ENCODE measurements around the gene TNS1. TPM values are rescaled to one million over a fixed set of nuclear protein-coding genes. Genes with fewer than 3 reads are reported as not detected.

Gene TNS1
- total RNA-seq, 1 donor from 2014 or later: 59.2 TPM

DNA sequence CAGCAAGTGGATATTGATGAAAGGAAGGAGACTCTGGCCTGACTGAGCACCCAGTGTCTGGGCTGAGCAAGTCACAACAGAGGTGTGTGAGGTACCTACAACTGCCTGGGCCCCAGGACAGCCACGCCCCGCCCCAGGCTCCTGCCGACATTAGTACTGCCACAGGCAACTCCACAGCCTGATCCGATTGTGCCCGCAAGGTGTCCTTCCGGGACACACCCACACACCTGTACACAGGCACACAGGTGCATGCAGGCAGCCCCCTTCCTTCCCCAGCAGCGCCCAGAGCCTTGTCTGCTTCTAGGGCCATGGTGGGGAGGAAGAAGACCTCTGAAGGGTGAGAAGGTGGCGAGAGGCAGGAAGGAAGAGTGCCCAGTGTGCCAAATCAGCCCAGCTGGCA, 83.6 kb downstream of the TNS1 start:
- Mint-ChIP-seq H3K27ac (no peak overlapping the region), H3K36me3 (peaks cover 7% of the 10 kb centered on the region), H3K9me3 (no peaks in the 10 kb centered on the region), H3K4me1 (ENCODE audit: unreplicated experiment) (peaks cover 62% of the 10 kb centered on the region), H3K27me3 (no peaks in the 10 kb centered on the region), H3K4me3 (no peak overlapping the region)
- TF ChIP-seq, protein P1, sequence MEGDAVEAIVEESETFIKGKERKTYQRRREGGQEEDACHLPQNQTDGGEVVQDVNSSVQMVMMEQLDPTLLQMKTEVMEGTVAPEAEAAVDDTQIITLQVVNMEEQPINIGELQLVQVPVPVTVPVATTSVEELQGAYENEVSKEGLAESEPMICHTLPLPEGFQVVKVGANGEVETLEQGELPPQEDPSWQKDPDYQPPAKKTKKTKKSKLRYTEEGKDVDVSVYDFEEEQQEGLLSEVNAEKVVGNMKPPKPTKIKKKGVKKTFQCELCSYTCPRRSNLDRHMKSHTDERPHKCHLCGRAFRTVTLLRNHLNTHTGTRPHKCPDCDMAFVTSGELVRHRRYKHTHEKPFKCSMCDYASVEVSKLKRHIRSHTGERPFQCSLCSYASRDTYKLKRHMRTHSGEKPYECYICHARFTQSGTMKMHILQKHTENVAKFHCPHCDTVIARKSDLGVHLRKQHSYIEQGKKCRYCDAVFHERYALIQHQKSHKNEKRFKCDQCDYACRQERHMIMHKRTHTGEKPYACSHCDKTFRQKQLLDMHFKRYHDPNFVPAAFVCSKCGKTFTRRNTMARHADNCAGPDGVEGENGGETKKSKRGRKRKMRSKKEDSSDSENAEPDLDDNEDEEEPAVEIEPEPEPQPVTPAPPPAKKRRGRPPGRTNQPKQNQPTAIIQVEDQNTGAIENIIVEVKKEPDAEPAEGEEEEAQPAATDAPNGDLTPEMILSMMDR (conservative IDR thresholded peaks at IDR 0.05): no peak
- no peak for DNase-seq (ENCODE audit: extremely low spot score, unreplicated experiment)

DNA sequence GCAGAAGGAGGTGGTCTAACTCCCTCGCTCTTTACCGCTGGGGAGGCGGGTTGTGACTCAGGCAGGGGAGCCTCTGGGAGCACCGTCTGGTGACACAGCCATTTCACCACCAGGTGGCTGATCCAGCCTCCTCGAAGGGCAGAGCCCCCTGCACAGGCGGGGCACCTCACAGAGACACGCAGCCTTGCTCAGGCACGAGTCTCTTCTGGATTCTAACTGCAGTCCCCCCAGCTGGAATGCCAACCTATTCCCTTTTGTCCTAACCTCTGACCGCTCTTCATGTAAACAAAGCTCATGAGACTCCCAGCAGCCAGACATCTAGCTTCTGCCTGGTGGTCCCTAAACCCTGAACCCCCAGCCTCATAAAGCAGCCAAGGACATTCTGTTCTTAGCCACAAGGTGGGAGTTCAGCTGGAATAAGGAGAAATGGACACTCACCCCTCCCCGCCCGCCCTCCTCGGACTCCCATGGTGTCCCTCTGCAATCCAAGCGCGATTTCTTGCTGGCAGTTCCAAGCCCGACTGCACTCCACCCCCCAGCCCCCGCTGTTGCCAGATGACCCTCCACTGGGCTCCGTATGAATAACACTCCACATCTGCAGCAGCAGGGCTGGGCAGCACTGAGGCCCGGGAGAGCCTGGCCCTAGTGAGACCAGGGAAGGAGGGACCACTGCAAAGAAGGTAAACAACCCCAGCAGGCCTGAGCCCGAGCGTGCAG, 84.3 kb downstream of the TNS1 start:
- DNase-seq (ENCODE audit: extremely low spot score, unreplicated experiment): no peak
- Mint-ChIP-seq H3K36me3 (peaks cover 7% of the 10 kb centered on the region), H3K27ac (peak overlapping the region; percentile 57), H3K9me3 (no peaks in the 10 kb centered on the region), H3K4me1 (ENCODE audit: unreplicated experiment) (peaks cover 63% of the 10 kb centered on the region), H3K4me3 (peak overlapping the region; percentile 19), H3K27me3 (no peaks in the 10 kb centered on the region)
- TF ChIP-seq, protein P1 (conservative IDR thresholded peaks at IDR 0.05): peak; percentile 51

DNA sequence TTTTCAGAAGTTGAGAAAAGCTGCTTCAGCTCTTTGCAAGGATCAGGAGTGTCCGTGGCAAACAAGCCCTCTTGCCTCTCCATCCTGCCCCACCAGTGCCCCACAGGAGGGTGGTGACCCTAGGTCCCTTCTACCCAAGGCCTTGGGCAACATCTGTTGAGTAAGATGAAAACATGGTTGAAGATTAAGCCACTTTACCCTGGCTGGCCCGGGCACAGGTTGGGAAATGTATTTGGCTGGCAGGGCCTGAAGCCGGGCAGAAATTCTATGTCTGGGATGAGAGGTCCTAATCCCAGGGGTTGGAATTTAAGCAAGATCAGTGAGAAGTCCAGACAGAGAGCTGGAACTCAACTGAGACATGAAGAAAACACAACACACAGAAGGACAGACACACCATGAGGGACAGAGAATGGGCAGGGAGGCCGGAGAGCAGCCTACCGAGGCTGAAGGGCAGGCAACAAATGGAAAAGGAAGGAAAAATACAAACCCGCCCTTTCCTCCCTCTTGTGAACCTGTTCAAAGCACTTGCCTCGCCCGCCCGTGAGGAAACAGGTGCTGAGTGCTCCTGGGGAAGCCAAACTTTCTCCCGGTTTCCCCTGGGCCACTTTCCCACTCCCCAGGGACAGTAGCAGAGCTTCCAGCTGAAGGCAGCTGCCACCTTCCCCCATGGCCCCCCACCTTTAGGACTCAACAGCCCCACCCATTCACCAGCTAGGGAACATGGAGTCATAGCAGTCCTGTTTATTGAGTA, 86.1 kb downstream of the TNS1 start:
- peaks cover 7% of the 10 kb centered on the region for H3K36me3 Mint-ChIP-seq
- peaks cover 66% of the 10 kb centered on the region for H3K4me1 Mint-ChIP-seq (ENCODE audit: unreplicated experiment)
- TF ChIP-seq, protein P1 (conservative IDR thresholded peaks at IDR 0.05): no peak
- no peak for DNase-seq (ENCODE audit: extremely low spot score, unreplicated experiment)
- no peak overlapping the region for H3K27ac Mint-ChIP-seq
- H3K4me3 Mint-ChIP-seq: no peak overlapping the region
- H3K27me3 Mint-ChIP-seq: no peaks in the 10 kb centered on the region
- no peaks in the 10 kb centered on the region for H3K9me3 Mint-ChIP-seq

DNA sequence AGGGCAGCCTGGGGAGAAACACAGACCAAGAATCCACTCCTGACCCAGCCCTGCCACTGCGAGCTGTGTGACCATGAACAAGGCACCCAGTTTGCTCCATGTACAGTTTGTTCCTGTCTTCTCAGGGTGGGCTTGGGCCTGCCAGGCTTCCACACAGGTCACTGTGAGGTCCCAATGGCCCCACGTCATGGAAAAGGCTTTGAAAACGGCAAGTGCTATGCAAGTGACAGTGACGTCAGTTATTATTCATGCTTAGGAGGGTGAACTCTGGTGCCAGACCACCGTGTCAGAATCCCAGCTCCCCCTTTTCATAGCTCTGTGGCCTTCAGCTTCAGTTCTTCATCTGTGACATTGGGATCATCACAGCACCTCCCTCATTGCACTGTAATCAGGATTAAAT, 87.1 kb downstream of the TNS1 start:
- no peak for DNase-seq (ENCODE audit: extremely low spot score, unreplicated experiment)
- Mint-ChIP-seq H3K4me3 (no peak overlapping the region), H3K9me3 (no peaks in the 10 kb centered on the region), H3K27me3 (no peaks in the 10 kb centered on the region), H3K4me1 (ENCODE audit: unreplicated experiment) (peaks cover 65% of the 10 kb centered on the region), H3K27ac (no peak overlapping the region), H3K36me3 (peaks cover 7% of the 10 kb centered on the region)
- TF ChIP-seq, protein P1 (conservative IDR thresholded peaks at IDR 0.05): no peak

DNA sequence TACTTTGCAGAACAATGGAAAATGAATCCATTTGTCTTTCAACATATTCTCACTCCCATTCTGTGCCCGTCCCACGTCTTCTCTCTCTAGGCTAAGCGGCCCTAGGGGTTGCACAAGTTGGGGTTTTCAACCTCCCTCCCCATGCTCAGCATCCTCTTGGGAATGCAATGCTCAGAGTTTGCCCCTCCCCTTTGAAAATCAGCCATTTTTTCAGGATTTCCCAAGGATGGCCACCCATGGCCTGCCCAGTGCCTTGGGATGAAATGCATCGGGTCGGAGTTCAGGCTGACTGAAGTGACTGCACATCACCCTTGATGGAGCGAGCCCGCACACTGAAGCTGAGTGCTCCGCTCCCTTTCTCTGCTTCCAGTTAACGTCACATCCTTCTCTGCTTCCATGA, 87.9 kb downstream of the TNS1 start:
- no peak for DNase-seq (ENCODE audit: extremely low spot score, unreplicated experiment)
- no peaks in the 10 kb centered on the region for H3K9me3 Mint-ChIP-seq
- no peak overlapping the region for H3K4me3 Mint-ChIP-seq
- H3K27ac Mint-ChIP-seq: no peak overlapping the region
- H3K4me1 Mint-ChIP-seq (ENCODE audit: unreplicated experiment): peaks cover 57% of the 10 kb centered on the region
- H3K27me3 Mint-ChIP-seq: no peaks in the 10 kb centered on the region
- peaks cover 7% of the 10 kb centered on the region for H3K36me3 Mint-ChIP-seq
- TF ChIP-seq, protein P1 (conservative IDR thresholded peaks at IDR 0.05): no peak

Data from type B pancreatic cell (in vitro differentiated cells).